ENCODE results near the gene NTRK2. TPM values are rescaled to one million over a fixed set of nuclear protein-coding genes. Genes with fewer than 3 reads are reported as not detected.

Gene NTRK2
- total and polyA plus RNA-seq, 2 donors: 7.7 to 56.7 TPM

GRCh38 chr9:85013703-85014102 is 344.2 kb downstream of the NTRK2 start:
- no peak overlapping the region for H3K4me3 ChIP-seq (ENCODE audit: low read depth, low read length)
- DNase-seq (ENCODE audit: extremely low spot score): no peak
- H3K4me1 ChIP-seq (ENCODE audit: insufficient read depth): no peaks in the 10 kb centered on the region
- WGBS: 99% methylated on average over 1 of the region's 1 CpG
- H3K36me3 ChIP-seq (ENCODE audit: insufficient read depth): no peaks in the 10 kb centered on the region
- H3K27ac ChIP-seq (ENCODE audit: low read depth): no peak overlapping the region

DNA sequence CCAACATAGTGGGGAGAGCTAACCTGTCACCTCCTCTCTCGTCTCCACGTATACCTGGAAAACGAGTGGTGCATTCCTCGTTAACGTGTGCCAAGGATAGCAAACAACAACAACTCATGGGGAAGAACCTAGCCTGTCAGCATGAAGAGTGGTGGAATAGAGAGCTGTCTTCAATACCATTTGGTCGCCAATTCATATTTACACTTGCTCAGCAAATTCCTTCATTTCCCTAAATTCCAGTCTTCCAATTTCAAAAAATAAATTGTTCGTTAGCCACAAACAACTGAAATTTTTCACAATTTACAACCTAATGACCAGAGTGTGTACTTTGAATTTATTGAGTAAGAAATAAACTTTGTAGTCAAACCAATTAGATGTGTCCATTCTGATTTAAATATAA is 344.8 kb downstream of the NTRK2 start:
- Histone ChIP-seq H3K36me3 (ENCODE audit: insufficient read depth) (no peaks in the 10 kb centered on the region), H3K4me3 (ENCODE audit: low read depth, low read length) (no peak overlapping the region), H3K4me1 (ENCODE audit: insufficient read depth) (no peaks in the 10 kb centered on the region), H3K27ac (ENCODE audit: low read depth) (no peak overlapping the region)
- no peak for DNase-seq (ENCODE audit: extremely low spot score)
- WGBS: 90% methylated on average over 7 of the region's 7 CpGs

DNA sequence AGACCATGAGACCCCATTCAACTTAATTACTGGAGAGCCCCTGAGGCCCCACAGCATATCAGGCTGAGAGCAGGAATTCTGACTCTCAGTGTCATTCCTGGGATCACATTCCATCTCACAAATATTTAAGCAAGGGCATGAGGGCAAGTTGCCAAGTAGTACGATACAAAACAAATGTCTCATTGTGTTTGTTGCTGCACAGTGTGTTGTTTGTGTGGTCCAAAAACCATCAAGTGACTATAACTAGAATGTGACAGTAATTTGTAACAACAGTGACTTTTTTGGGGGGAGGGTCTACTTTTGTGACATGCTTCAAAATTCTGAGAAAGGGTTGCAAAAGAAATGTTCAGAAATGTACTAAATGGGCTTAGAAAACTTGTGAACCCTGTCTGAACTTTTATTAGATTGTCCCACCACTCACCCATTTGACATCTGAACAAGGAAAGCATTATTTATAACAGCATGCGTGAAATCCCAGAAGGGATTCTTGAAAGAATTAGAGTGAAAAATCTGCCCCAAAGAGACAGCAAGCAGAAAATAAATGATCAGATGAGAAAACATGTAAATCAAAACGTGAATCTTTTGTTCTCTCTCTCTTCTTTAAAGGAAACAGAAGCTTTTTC is 347.0 kb downstream of the NTRK2 start:
- no peaks in the 10 kb centered on the region for H3K36me3 ChIP-seq (ENCODE audit: insufficient read depth)
- no peak overlapping the region for H3K4me3 ChIP-seq (ENCODE audit: low read depth, low read length)
- WGBS: 38% methylated on average over 3 of the region's 3 CpGs
- H3K27ac ChIP-seq (ENCODE audit: low read depth): no peak overlapping the region
- no peak for DNase-seq (ENCODE audit: extremely low spot score)
- H3K4me1 ChIP-seq (ENCODE audit: insufficient read depth): no peaks in the 10 kb centered on the region

- no peak for DNase-seq (ENCODE audit: extremely low spot score)
- Histone ChIP-seq H3K4me3 (ENCODE audit: low read depth, low read length) (no peak overlapping the region), H3K4me1 (ENCODE audit: insufficient read depth) (no peaks in the 10 kb centered on the region), H3K27ac (ENCODE audit: low read depth) (no peak overlapping the region), H3K36me3 (ENCODE audit: insufficient read depth) (no peaks in the 10 kb centered on the region)
- WGBS: 80% methylated on average over 2 of the region's 2 CpGs
Observed at GRCh38 chr9:85020791-85021190, 351.3 kb downstream of the NTRK2 start.

GRCh38 chr9:85021686-85022085 is 352.2 kb downstream of the NTRK2 start:
- Histone ChIP-seq H3K4me1 (ENCODE audit: insufficient read depth) (no peaks in the 10 kb centered on the region), H3K36me3 (ENCODE audit: insufficient read depth) (no peaks in the 10 kb centered on the region), H3K4me3 (ENCODE audit: low read depth, low read length) (no peak overlapping the region), H3K27ac (ENCODE audit: low read depth) (no peak overlapping the region)
- no peak for DNase-seq (ENCODE audit: extremely low spot score)
- 89% methylated on average over 4 of the region's 4 CpGs for WGBS

- no peak overlapping the region for H3K4me3 ChIP-seq (ENCODE audit: low read depth, low read length)
- 22% methylated on average over 3 of the region's 3 CpGs for WGBS
- DNase-seq (ENCODE audit: extremely low spot score): no peak
- H3K27ac ChIP-seq (ENCODE audit: low read depth): no peak overlapping the region
- H3K36me3 ChIP-seq (ENCODE audit: insufficient read depth): no peaks in the 10 kb centered on the region
- no peaks in the 10 kb centered on the region for H3K4me1 ChIP-seq (ENCODE audit: insufficient read depth)
Observed at GRCh38 chr9:85024374-85024773, 354.8 kb downstream of the NTRK2 start.

DNA sequence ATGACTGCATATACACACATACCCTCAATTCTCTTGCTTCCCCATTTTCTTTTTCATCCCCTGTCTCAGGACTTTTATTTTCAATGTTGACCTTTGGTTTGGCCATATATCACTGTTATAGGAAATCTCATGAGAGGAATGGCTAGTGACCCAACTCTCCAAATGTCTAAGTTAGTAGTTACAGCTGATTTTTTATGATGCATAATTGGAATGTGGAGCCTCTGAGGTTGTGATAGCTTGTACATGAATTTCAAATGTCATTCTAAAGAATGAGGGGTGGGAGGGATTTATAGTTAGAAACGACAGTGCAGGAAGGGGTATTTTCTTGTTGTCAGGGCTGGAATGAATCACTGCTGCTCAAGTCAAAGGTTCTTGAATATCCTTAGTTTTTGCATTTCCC is 356.1 kb downstream of the NTRK2 start:
- Histone ChIP-seq H3K4me1 (ENCODE audit: insufficient read depth) (no peaks in the 10 kb centered on the region), H3K36me3 (ENCODE audit: insufficient read depth) (no peaks in the 10 kb centered on the region), H3K4me3 (ENCODE audit: low read depth, low read length) (no peak overlapping the region), H3K27ac (ENCODE audit: low read depth) (no peak overlapping the region)
- no peak for DNase-seq (ENCODE audit: extremely low spot score)
- 27% methylated on average over 1 of the region's 1 CpG for WGBS

DNA sequence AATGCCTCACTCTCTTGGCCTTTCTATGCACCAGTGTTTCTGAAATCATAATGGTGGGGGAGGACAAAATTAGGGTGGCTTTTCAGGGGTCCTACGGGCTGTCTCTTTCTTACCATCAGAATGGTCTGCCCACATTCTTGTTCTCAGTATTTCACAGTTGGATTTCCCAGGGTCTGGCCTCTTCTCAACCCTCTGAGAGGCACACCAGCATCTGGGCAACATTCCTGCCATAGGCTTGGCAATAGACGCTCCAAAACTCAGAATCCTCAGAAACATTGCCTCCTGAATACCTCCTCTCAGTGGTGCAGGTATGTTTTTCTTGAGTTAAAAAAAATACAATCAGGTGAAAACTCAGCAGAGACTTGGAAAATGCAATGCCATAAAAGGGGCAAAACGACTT is 358.3 kb downstream of the NTRK2 start:
- Histone ChIP-seq H3K36me3 (ENCODE audit: insufficient read depth) (no peaks in the 10 kb centered on the region), H3K27ac (ENCODE audit: low read depth) (no peak overlapping the region), H3K4me1 (ENCODE audit: insufficient read depth) (no peaks in the 10 kb centered on the region), H3K4me3 (ENCODE audit: low read depth, low read length) (no peak overlapping the region)
- DNase-seq (ENCODE audit: extremely low spot score): no peak
- 85% methylated on average over 3 of the region's 3 CpGs for WGBS

DNA sequence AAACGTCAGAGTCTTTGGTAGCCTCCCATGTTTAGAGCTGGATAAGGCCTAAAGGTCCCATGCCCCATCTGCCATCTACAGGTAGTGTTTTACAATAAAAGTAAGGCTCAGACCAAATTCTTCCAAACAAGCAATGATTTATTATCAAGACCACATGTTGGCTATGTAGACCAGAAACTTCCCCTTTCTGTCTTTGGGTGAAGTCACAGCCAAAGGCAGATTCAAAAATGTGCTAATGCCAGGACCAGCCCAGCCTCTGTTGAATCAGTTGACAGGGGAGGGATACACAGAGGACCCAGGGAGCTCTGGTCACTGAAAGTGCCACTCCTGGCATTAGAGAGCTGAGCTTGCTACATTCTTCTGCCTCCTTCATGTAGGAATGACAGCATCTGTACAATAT is 360.8 kb downstream of the NTRK2 start:
- Histone ChIP-seq H3K27ac (ENCODE audit: low read depth) (no peak overlapping the region), H3K36me3 (ENCODE audit: insufficient read depth) (no peaks in the 10 kb centered on the region), H3K4me3 (ENCODE audit: low read depth, low read length) (no peak overlapping the region), H3K4me1 (ENCODE audit: insufficient read depth) (no peaks in the 10 kb centered on the region)
- no peak for DNase-seq (ENCODE audit: extremely low spot score)
- 63% methylated on average over 1 of the region's 1 CpG for WGBS

- Histone ChIP-seq H3K4me1 (ENCODE audit: insufficient read depth) (no peaks in the 10 kb centered on the region), H3K4me3 (ENCODE audit: low read depth, low read length) (no peak overlapping the region), H3K36me3 (ENCODE audit: insufficient read depth) (no peaks in the 10 kb centered on the region), H3K27ac (ENCODE audit: low read depth) (no peak overlapping the region)
- WGBS: 47% methylated on average over 2 of the region's 2 CpGs
- DNase-seq (ENCODE audit: extremely low spot score): no peak
Observed at GRCh38 chr9:85036496-85036895, 367.0 kb downstream of the NTRK2 start.

GRCh38 chr9:85038061-85038460 is 368.5 kb downstream of the NTRK2 start:
- no peak overlapping the region for H3K4me3 ChIP-seq (ENCODE audit: low read depth, low read length)
- 74% methylated on average over 2 of the region's 2 CpGs for WGBS
- DNase-seq (ENCODE audit: extremely low spot score): no peak
- H3K4me1 ChIP-seq (ENCODE audit: insufficient read depth): no peaks in the 10 kb centered on the region
- no peaks in the 10 kb centered on the region for H3K36me3 ChIP-seq (ENCODE audit: insufficient read depth)
- H3K27ac ChIP-seq (ENCODE audit: low read depth): no peak overlapping the region

DNA sequence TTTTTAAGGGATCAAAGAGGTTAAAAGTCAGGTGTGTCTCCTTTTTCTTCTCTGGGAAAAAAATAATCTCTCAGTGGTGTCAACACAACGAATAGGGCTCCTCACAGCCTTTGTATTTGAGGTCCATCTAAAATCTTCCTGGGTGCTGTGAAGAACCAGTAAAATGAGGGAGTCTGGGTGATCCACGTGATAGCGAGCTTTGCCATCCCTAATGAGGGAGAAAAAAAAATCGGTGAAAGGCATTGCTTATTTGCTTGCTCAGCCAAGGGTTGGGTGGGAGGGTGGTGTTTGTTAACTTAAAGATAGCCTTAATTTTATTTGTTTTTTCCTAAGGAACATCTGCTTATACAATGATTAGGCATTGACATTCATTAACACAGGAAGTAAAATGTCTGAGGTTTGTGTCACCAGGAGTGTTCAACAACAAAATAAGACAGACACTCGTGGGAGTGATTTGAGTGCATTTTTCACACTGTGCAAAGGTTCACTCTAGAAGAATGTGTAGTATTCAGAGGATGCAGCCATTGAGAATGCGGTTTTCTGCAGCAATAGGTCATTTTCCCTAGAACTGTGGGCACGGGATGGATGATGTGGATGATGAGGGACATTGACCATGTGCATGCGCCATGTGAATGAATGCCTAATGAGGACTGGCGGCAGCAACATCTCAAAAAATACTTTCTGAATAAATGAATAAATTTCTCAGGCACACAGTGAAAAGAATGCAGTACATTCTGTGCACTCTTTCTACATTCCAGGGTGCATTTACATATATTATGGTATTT is 369.5 kb downstream of the NTRK2 start:
- no peak overlapping the region for H3K27ac ChIP-seq (ENCODE audit: low read depth)
- no peaks in the 10 kb centered on the region for H3K36me3 ChIP-seq (ENCODE audit: insufficient read depth)
- no peak overlapping the region for H3K4me3 ChIP-seq (ENCODE audit: low read depth, low read length)
- WGBS: 71% methylated on average over 9 of the region's 9 CpGs
- H3K4me1 ChIP-seq (ENCODE audit: insufficient read depth): no peaks in the 10 kb centered on the region
- no peak for DNase-seq (ENCODE audit: extremely low spot score)

- H3K36me3 ChIP-seq (ENCODE audit: insufficient read depth): no peaks in the 10 kb centered on the region
- no peaks in the 10 kb centered on the region for H3K4me1 ChIP-seq (ENCODE audit: insufficient read depth)
- H3K27ac ChIP-seq (ENCODE audit: low read depth): no peak overlapping the region
- no peak for DNase-seq (ENCODE audit: extremely low spot score)
- WGBS: 88% methylated on average over 7 of the region's 7 CpGs
- no peak overlapping the region for H3K4me3 ChIP-seq (ENCODE audit: low read depth, low read length)
Observed at GRCh38 chr9:85040146-85040545, 370.6 kb downstream of the NTRK2 start.

GRCh38 chr9:85040821-85041465 is 371.4 kb downstream of the NTRK2 start:
- Histone ChIP-seq H3K4me1 (ENCODE audit: insufficient read depth) (no peaks in the 10 kb centered on the region), H3K36me3 (ENCODE audit: insufficient read depth) (no peaks in the 10 kb centered on the region), H3K4me3 (ENCODE audit: low read depth, low read length) (no peak overlapping the region), H3K27ac (ENCODE audit: low read depth) (no peak overlapping the region)
- 55% methylated on average over 16 of the region's 16 CpGs for WGBS
- no peak for DNase-seq (ENCODE audit: extremely low spot score)
